HG03575 (cell line): ENCODE data around the gene PDE11A.
"Not testable (repeated sequence)": the region's sequence is repeated elsewhere in the genome, so short reads cannot be mapped to it uniquely, and the experiment has no call there.

ENCODE experiments used
- ATAC-seq: cut with Tn5 transposase; IDR thresholded peaks from one replicate; pipeline ENCODE4 v1.9.1; 2021; ENCODE audit not compliant: unreplicated experiment, insufficient number of reproducible peaks, low FRiP score; ENCODE audit errors: extremely low read depth

Gene PDE11A

GRCh38 chr2:177868806-177869205 is 203.8 kb downstream of the PDE11A start:
- ATAC-seq: no peak

- ATAC-seq: no peak
These were observed 215.0 kb downstream of the PDE11A start for GRCh38 chr2:177857538-177857937.

GRCh38 chr2:177852389-177852788 is 220.2 kb downstream of the PDE11A start:
- ATAC-seq: no peak

- ATAC-seq: no peak
These were observed 229.4 kb downstream of the PDE11A start for GRCh38 chr2:177843188-177843587.

- ATAC-seq: no peak
These were observed 230.3 kb downstream of the PDE11A start for GRCh38 chr2:177842243-177842642.

GRCh38 chr2:177835418-177836204 is 237.0 kb downstream of the PDE11A start:
- not testable (repeated sequence) for ATAC-seq

GRCh38 chr2:177832611-177833433 is 239.8 kb downstream of the PDE11A start:
- no peak for ATAC-seq

GRCh38 chr2:177830881-177831386 is 241.6 kb downstream of the PDE11A start:
- no peak for ATAC-seq

GRCh38 chr2:177828557-177828956 is 244.0 kb downstream of the PDE11A start:
- no peak for ATAC-seq

- ATAC-seq: no peak
These were observed 245.7 kb downstream of the PDE11A start for GRCh38 chr2:177826897-177827296.

GRCh38 chr2:177822941-177823340 is 249.6 kb downstream of the PDE11A start:
- no peak for ATAC-seq

- no peak for ATAC-seq
These were observed 254.2 kb downstream of the PDE11A start for GRCh38 chr2:177818412-177818811.

GRCh38 chr2:177817300-177817699 is 255.3 kb downstream of the PDE11A start:
- ATAC-seq: no peak

- no peak for ATAC-seq
These were observed 255.8 kb downstream of the PDE11A start for GRCh38 chr2:177816766-177817165.

- no peak for ATAC-seq
These were observed 259.7 kb downstream of the PDE11A start for GRCh38 chr2:177812713-177813396.

- ATAC-seq: no peak
These were observed 261.7 kb downstream of the PDE11A start for GRCh38 chr2:177810906-177811305.

- ATAC-seq: no peak
These were observed 263.4 kb downstream of the PDE11A start for GRCh38 chr2:177808984-177809809.

GRCh38 chr2:177806025-177806424 is 266.6 kb downstream of the PDE11A start:
- no peak for ATAC-seq

- ATAC-seq: no peak
These were observed 273.0 kb downstream of the PDE11A start for GRCh38 chr2:177799531-177799930.
